HCT116 (cell line): ENCODE measurements around the gene NOL9.

Source experiments
- CEBPB ChIP-seq: IDR thresholded peaks from 2 replicates; pipeline ENCODE4 v1.6.1; 2012; ENCODE audit warnings: low read depth
- CTCF ChIP-seq, 3 experiments: fragments of 200-600 bp in 1 of 3; sonication (generic) in 1 of 3; IDR thresholded peaks in 2 of 3; conservative IDR thresholded peaks in 1 of 3; 2 replicates each; pipeline ENCODE4 v1.5.1; 2012 to 2017; ENCODE audit warnings: low read depth in 2 of 3, low read length in 2 of 3, antibody characterized with exemption in 1 of 3, borderline replicate concordance in 1 of 3, control low read depth in 1 of 3, mild to moderate bottlenecking in 1 of 3, mixed read lengths in 1 of 3, mixed run types in 1 of 3, moderate library complexity in 1 of 3; ENCODE audit not compliant: insufficient read depth in 1 of 3
- EGR1 ChIP-seq: IDR thresholded peaks from 2 replicates; pipeline ENCODE4 v1.6.1; 2012; ENCODE audit warnings: low read depth
- EZH2 ChIP-seq: fragments of 200-600 bp; sonication (generic); IDR thresholded peaks from 2 replicates; pipeline ENCODE4 v1.6.1; 2017; ENCODE audit warnings: antibody characterized with exemption, mixed run types
- EZH2phosphoT487 ChIP-seq: fragments of 200-600 bp; IDR thresholded peaks from 2 replicates; pipeline ENCODE4 v1.6.1; 2018; ENCODE audit warnings: antibody characterized with exemption, borderline replicate concordance
- POLR2A ChIP-seq: IDR thresholded peaks from 2 replicates; pipeline ENCODE4 v1.7.0; 2011; ENCODE audit warnings: borderline replicate concordance; ENCODE audit not compliant: insufficient read depth, insufficient read length; ENCODE audit errors: extremely low read depth
- POLR2AphosphoS5 ChIP-seq: IDR thresholded peaks from 2 replicates; pipeline ENCODE4 v1.6.1; 2011; ENCODE audit warnings: mild to moderate bottlenecking, low read depth, low read length, moderate library complexity
- RAD21 ChIP-seq: IDR thresholded peaks from 2 replicates; pipeline ENCODE4 v1.6.1; 2012; ENCODE audit warnings: low read depth, mild to moderate bottlenecking
- REST ChIP-seq: IDR thresholded peaks from 2 replicates; pipeline ENCODE4 v1.6.1; 2012; ENCODE audit warnings: low read depth
- YY1 ChIP-seq: IDR thresholded peaks from 2 replicates; pipeline ENCODE4 v1.6.1; 2011; ENCODE audit warnings: low read length, low read depth, moderate library complexity, mild to moderate bottlenecking; ENCODE audit not compliant: insufficient replicate concordance; ENCODE audit errors: extremely low read depth
- ZBTB33 ChIP-seq: IDR thresholded peaks from 2 replicates; pipeline ENCODE4 v1.6.1; 2011; ENCODE audit warnings: mild to moderate bottlenecking, low read length, moderate library complexity; ENCODE audit not compliant: insufficient replicate concordance; ENCODE audit errors: extremely low read depth
- ZNF274 ChIP-seq: fragments of 200-500 bp; sonication (Bioruptor generic); IDR thresholded peaks from 2 replicates; pipeline ENCODE4 v1.6.1; 2014; ENCODE audit warnings: mild to moderate bottlenecking, low read depth, low read length, inconsistent platforms

GRCh38 chr1:6498576-6499111 lies 55.7 kb downstream of the NOL9 start:
- TF ChIP-seq CEBPB (no peak), EZH2phosphoT487 (no peak), POLR2A (no peak), RAD21 (no peak), CTCF (IDR thresholded peaks at IDR 0.05 in 2 of 3, conservative IDR thresholded peaks at IDR 0.05 in 1 of 3; ENCODE audit: borderline replicate concordance in 1 of 3, insufficient read depth in 1 of 3, low read depth in 2 of 3, low read length in 2 of 3) (no peak), EZH2 (no peak), REST (no peak), ZNF274 (no peak), ZBTB33 (no peak), POLR2AphosphoS5 (no peak), YY1 (no peak), EGR1 (no peak)
